ENCODE results near the gene SIGLEC1.

The SIGLEC1 gene

GRCh38 chr20:3739926-3740451 is 27.6 kb upstream of the SIGLEC1 start:
- Histone ChIP-seq H3K9me3 (replicated peaks; ENCODE audit: insufficient read depth, low read length) (no peaks in the 10 kb centered on the region), H3K27me3 (replicated peaks; ENCODE audit: insufficient read depth, low read length) (no peaks in the 10 kb centered on the region), H3K9ac (ENCODE audit: low read length) (no peak overlapping the region), H2AFZ (ENCODE audit: low read length) (no peak overlapping the region), H3K27ac (ENCODE audit: low read length) (no peak overlapping the region), H3K79me2 (ENCODE audit: low read length) (no peaks in the 10 kb centered on the region), H3K4me1 (ENCODE audit: low read length) (no peaks in the 10 kb centered on the region), H3K4me3 (ENCODE audit: low read length) (no peak overlapping the region), H3K36me3 (replicated peaks; ENCODE audit: insufficient read depth, low read length) (no peaks in the 10 kb centered on the region), H3F3A (ENCODE audit: insufficient read depth, low read length) (no peaks in the 10 kb centered on the region), H3K4me2 (ENCODE audit: low read depth, low read length) (no peak overlapping the region), H4K20me1 (ENCODE audit: insufficient read depth, low read length) (no peaks in the 10 kb centered on the region), H3K9me2 (replicated peaks; ENCODE audit: insufficient read depth, low read length) (no peaks in the 10 kb centered on the region)
- DNase-seq: no peak
- TF ChIP-seq EZH2phosphoT487 (IDR thresholded peaks at IDR 0.05; ENCODE audit: low read length) (no peak), CTCF (IDR thresholded peaks at IDR 0.05; ENCODE audit: low read length) (no peak), EZH2 (optimal IDR thresholded peaks at IDR 0.05; ENCODE audit: low read depth, low read length) (no peak)

- Histone ChIP-seq H3K9me3 (replicated peaks; ENCODE audit: insufficient read depth, low read length) (no peaks in the 10 kb centered on the region), H3F3A (ENCODE audit: insufficient read depth, low read length) (no peaks in the 10 kb centered on the region), H3K27ac (ENCODE audit: low read length) (no peak overlapping the region), H3K27me3 (replicated peaks; ENCODE audit: insufficient read depth, low read length) (no peaks in the 10 kb centered on the region), H3K36me3 (replicated peaks; ENCODE audit: insufficient read depth, low read length) (no peaks in the 10 kb centered on the region), H3K79me2 (ENCODE audit: low read length) (no peaks in the 10 kb centered on the region), H2AFZ (ENCODE audit: low read length) (no peak overlapping the region), H4K20me1 (ENCODE audit: insufficient read depth, low read length) (no peaks in the 10 kb centered on the region), H3K4me1 (ENCODE audit: low read length) (no peaks in the 10 kb centered on the region), H3K9me2 (replicated peaks; ENCODE audit: insufficient read depth, low read length) (no peaks in the 10 kb centered on the region), H3K4me2 (ENCODE audit: low read depth, low read length) (no peak overlapping the region), H3K9ac (ENCODE audit: low read length) (no peak overlapping the region), H3K4me3 (ENCODE audit: low read length) (no peak overlapping the region)
- no peak for DNase-seq
- no peak for TF ChIP-seq CTCF (IDR thresholded peaks at IDR 0.05; ENCODE audit: low read length)
Observed at GRCh38 chr20:3739054-3739925, 26.9 kb upstream of the SIGLEC1 start.

GRCh38 chr20:3738111-3739053 is 26.0 kb upstream of the SIGLEC1 start:
- H3K4me3 ChIP-seq (ENCODE audit: low read length): no peak overlapping the region
- no peak for DNase-seq
- no peak overlapping the region for H3K27ac ChIP-seq (ENCODE audit: low read length)
- no peaks in the 10 kb centered on the region for H3F3A ChIP-seq (ENCODE audit: insufficient read depth, low read length)
- no peaks in the 10 kb centered on the region for H3K4me1 ChIP-seq (ENCODE audit: low read length)
- no peak overlapping the region for H2AFZ ChIP-seq (ENCODE audit: low read length)
- TF ChIP-seq CTCF (IDR thresholded peaks at IDR 0.05; ENCODE audit: low read length) (no peak), EZH2 (optimal IDR thresholded peaks at IDR 0.05; ENCODE audit: low read depth, low read length) (no peak), EZH2phosphoT487 (IDR thresholded peaks at IDR 0.05; ENCODE audit: low read length) (no peak)
- no peaks in the 10 kb centered on the region for H3K9me2 ChIP-seq (replicated peaks; ENCODE audit: insufficient read depth, low read length)
- H3K36me3 ChIP-seq (replicated peaks; ENCODE audit: insufficient read depth, low read length): no peaks in the 10 kb centered on the region
- H4K20me1 ChIP-seq (ENCODE audit: insufficient read depth, low read length): no peaks in the 10 kb centered on the region
- no peaks in the 10 kb centered on the region for H3K79me2 ChIP-seq (ENCODE audit: low read length)
- no peak overlapping the region for H3K9ac ChIP-seq (ENCODE audit: low read length)
- H3K27me3 ChIP-seq (replicated peaks; ENCODE audit: insufficient read depth, low read length): peaks cover 1% of the 10 kb centered on the region; the same call in 1 of the 2 replicates
- H3K4me2 ChIP-seq (ENCODE audit: low read depth, low read length): no peak overlapping the region
- H3K9me3 ChIP-seq (replicated peaks; ENCODE audit: insufficient read depth, low read length): no peaks in the 10 kb centered on the region

Measured in MM.1S (cell line).